Neutrophil (primary cell): Measurements from ENCODE around the gene GMDS.

Experiments
- H3K27ac ChIP-seq: fragments of 200-600 bp; sonication (generic); 2 replicates; pipeline ENCODE4 v1.5.1; 2016; ENCODE audit warnings: mild to moderate bottlenecking, moderate library complexity
- H3K27me3 ChIP-seq: fragments of 200-600 bp; sonication (generic); 2 replicates; pipeline ENCODE4 v1.6.0; 2016; ENCODE audit warnings: mild to moderate bottlenecking
- H3K36me3 ChIP-seq: fragments of 200-600 bp; sonication (generic); 2 replicates; pipeline ENCODE4 v1.5.1; 2017
- H3K4me1 ChIP-seq, 2 experiments: fragments of 200-600 bp in 1 of 2; sonication (generic) in 1 of 2; 1 replicate in 1 of 2; 2 replicates in 1 of 2; pipeline versions ENCODE4 v1.5.1 to v1.6.1; 2013 to 2016; ENCODE audit warnings: low read depth in 1 of 2, low read length in 1 of 2, mild to moderate bottlenecking in 1 of 2, moderate library complexity in 1 of 2; ENCODE audit not compliant: control insufficient read depth in 1 of 2, insufficient read depth in 1 of 2
- H3K4me3 ChIP-seq, 2 experiments: fragments of 200-600 bp in 1 of 2; sonication (generic) in 1 of 2; 1 replicate in 1 of 2; 2 replicates in 1 of 2; pipeline ENCODE4 v1.5.1; 2013 to 2016; ENCODE audit warnings: low read depth in 1 of 2, low read length in 1 of 2, mild to moderate bottlenecking in 1 of 2, moderate library complexity in 1 of 2
- H3K9me3 ChIP-seq: fragments of 200-600 bp; sonication (generic); 2 replicates; pipeline ENCODE4 v1.5.1; 2016
- CTCF ChIP-seq: fragments of 200-600 bp; sonication (generic); IDR thresholded peaks from 2 replicates; pipeline ENCODE4 v1.5.1; 2016; ENCODE audit warnings: antibody characterized with exemption

The GMDS gene

GRCh38 chr6:2245103-2245876 lies at the start of gene GMDS:
Gene GMDS, minus strand, starts transcription at chr6:2245605.
- peak; percentile 48 for TF ChIP-seq CTCF
- Histone ChIP-seq H3K36me3 (peaks cover 7% of the 10 kb centered on the region), H3K4me1 (peaks cover 33 to 36% of the 10 kb centered on the region in 2 experiments), H3K4me3 (peak within 1 kb of the TSS; percentile 83), H3K27me3 (peaks cover 10% of the 10 kb centered on the region), H3K9me3 (no peaks in the 10 kb centered on the region), H3K27ac (peak within 1 kb of the TSS; percentile 87)

GRCh38 chr6:2285510-2285909 lies 40.1 kb upstream of the GMDS start:
- no peaks in the 10 kb centered on the region for H3K27me3 ChIP-seq
- no peak overlapping the region for H3K4me3 ChIP-seq
- H3K9me3 ChIP-seq: no peaks in the 10 kb centered on the region
- H3K4me1 ChIP-seq: no peaks in the 10 kb centered on the region
- H3K27ac ChIP-seq: no peak overlapping the region
- no peaks in the 10 kb centered on the region for H3K36me3 ChIP-seq
- TF ChIP-seq CTCF: no peak

GRCh38 chr6:2275892-2276242 lies 30.5 kb upstream of the GMDS start:
- Histone ChIP-seq H3K9me3 (no peaks in the 10 kb centered on the region), H3K27me3 (no peaks in the 10 kb centered on the region), H3K4me1 (no peaks in the 10 kb centered on the region), H3K27ac (no peak overlapping the region), H3K4me3 (no peak overlapping the region), H3K36me3 (peaks cover 32% of the 10 kb centered on the region)
- TF ChIP-seq CTCF: no peak

GRCh38 chr6:2274981-2275891 lies 29.8 kb upstream of the GMDS start:
- Histone ChIP-seq H3K4me3 (no peak overlapping the region), H3K27ac (no peak overlapping the region), H3K36me3 (peaks cover 36% of the 10 kb centered on the region), H3K4me1 (no peaks in the 10 kb centered on the region), H3K9me3 (no peaks in the 10 kb centered on the region), H3K27me3 (no peaks in the 10 kb centered on the region)
- no peak for TF ChIP-seq CTCF

GRCh38 chr6:2272696-2273095 lies 27.3 kb upstream of the GMDS start:
- Histone ChIP-seq H3K36me3 (peaks cover 49% of the 10 kb centered on the region), H3K27ac (no peak overlapping the region), H3K9me3 (no peaks in the 10 kb centered on the region), H3K4me3 (no peak overlapping the region), H3K27me3 (no peaks in the 10 kb centered on the region), H3K4me1 (no peaks in the 10 kb centered on the region)
- no peak for TF ChIP-seq CTCF
